Common myeloid progenitor, CD34-positive (primary cell): ENCODE results near the gene NSL1.

Experiments used
- CTCF ChIA-PET: fragments of 350-600 bp; sonication (Branson Sonifier 250); formaldehyde crosslinking; loops from one replicate; lab custom pipeline; 2021; ENCODE audit warnings: antibody characterized with exemption; lab: Charles Lee
- POLR2A ChIA-PET: fragments of 350-600 bp; sonication (Branson Sonifier 250); formaldehyde crosslinking; loops from one replicate; lab custom pipeline; 2021; ENCODE audit warnings: antibody characterized with exemption; lab: Charles Lee
- DNase-seq, 3 donors: peaks; one replicate each; pipeline versions ENCODE4 v3.0.0 to v3.0.0-alpha.2; 2013
- H3K27ac ChIP-seq, 2 experiments: 1 replicate in 1 of 2; 2 replicates in 1 of 2; pipeline ENCODE4 v1.7.0; 2013; ENCODE audit warnings: inconsistent platforms in 2 of 2, low read length in 2 of 2, mild to moderate bottlenecking in 2 of 2, low read depth in 1 of 2, moderate library complexity in 1 of 2; ENCODE audit not compliant: severe bottlenecking in 2 of 2, insufficient read depth in 1 of 2, poor library complexity in 1 of 2
- H3K27me3 ChIP-seq, 5 experiments: replicated peaks in 2 of 5; 1 replicate in 3 of 5; 2 replicates in 2 of 5; pipeline versions ENCODE4 v1.6.1 to v1.7.0; 2013; ENCODE audit warnings: low read length in 4 of 5, mild to moderate bottlenecking in 2 of 5, moderate library complexity in 2 of 5, inconsistent platforms in 1 of 5; ENCODE audit not compliant: insufficient read depth in 5 of 5, control insufficient read depth in 4 of 5
- H3K36me3 ChIP-seq, 4 experiments: 1 replicate in 2 of 4; 2 replicates in 2 of 4; pipeline versions ENCODE4 v1.6.1 to v1.7.0; 2013; ENCODE audit warnings: low read length in 3 of 4, control low read depth in 1 of 4, mild to moderate bottlenecking in 1 of 4; ENCODE audit not compliant: control insufficient read depth in 4 of 4, insufficient read depth in 4 of 4
- H3K4me1 ChIP-seq, 4 experiments: 1 replicate in 3 of 4; 2 replicates in 1 of 4; pipeline versions ENCODE4 v1.6.1 to v1.7.1; 2013; ENCODE audit warnings: low read length in 3 of 4, mild to moderate bottlenecking in 3 of 4, control low read depth in 1 of 4, inconsistent platforms in 1 of 4, moderate library complexity in 1 of 4; ENCODE audit not compliant: control insufficient read depth in 4 of 4, insufficient read depth in 4 of 4; ENCODE audit errors: control extremely low read depth in 1 of 4
- H3K4me3 ChIP-seq, 7 experiments: 1 replicate in 4 of 7; 2 replicates in 3 of 7; pipeline versions ENCODE4 v1.5.1 to v1.7.0; 2013; ENCODE audit warnings: mild to moderate bottlenecking in 7 of 7, low read length in 6 of 7, moderate library complexity in 6 of 7, inconsistent platforms in 2 of 7, low read depth in 2 of 7, control low read depth in 1 of 7; ENCODE audit not compliant: insufficient read depth in 4 of 7, control insufficient read depth in 1 of 7; ENCODE audit errors: extremely low read depth in 1 of 7
- H3K9me3 ChIP-seq, 5 experiments: 1 replicate in 4 of 5; 2 replicates in 1 of 5; pipeline versions ENCODE4 v1.6.1 to v1.7.1; 2013; ENCODE audit warnings: low read length in 4 of 5, mild to moderate bottlenecking in 2 of 5, inconsistent platforms in 1 of 5, low read depth in 1 of 5, moderate library complexity in 1 of 5; ENCODE audit not compliant: control insufficient read depth in 4 of 5, insufficient read depth in 2 of 5; ENCODE audit errors: control extremely low read depth in 1 of 5
- WGBS: methylation state at CpG from one replicate; pipeline ENCODE4 v1.1.5; 2013; ENCODE audit not compliant: insufficient coverage; 5-methylcytosine and 5-hydroxymethylcytosine counted together

NSL1 gene

GRCh38 chr1:212825798-212826452, 34.3 kb upstream of the NSL1 start:
- DNase-seq, result no peak
- ChIA-PET CTCF (interaction anchor here (0.7 to 0.9 kb wide), 3 partner anchors 16 to 140 kb away, joined by 3 read pairs; no protein-coding TSS in a partner anchor), POLR2A (no interaction called here)
- Histone ChIP-seq H3K27me3 (no peaks in the 10 kb centered on the region), H3K9me3 (peaks cover 0 to 28% (median 15%) of the 10 kb centered on the region in 5 experiments), H3K4me3 (no peak overlapping the region), H3K4me1 (peaks cover 0 to under 1% (median 0%) of the 10 kb centered on the region in 4 experiments), H3K27ac (no peak overlapping the region), H3K36me3 (no peaks in the 10 kb centered on the region)
- 100% methylated on average over 6 of the region's 6 CpGs for WGBS

GRCh38 chr1:212824201-212824600, 32.6 kb upstream of the NSL1 start:
- Histone ChIP-seq H3K4me1 (peaks cover 3 to 13% (median 10%) of the 10 kb centered on the region in 4 experiments), H3K36me3 (no peaks in the 10 kb centered on the region), H3K27me3 (no peaks in the 10 kb centered on the region), H3K4me3 (no peak overlapping the region), H3K27ac (no peak overlapping the region), H3K9me3 (peaks cover 0 to 28% (median 15%) of the 10 kb centered on the region in 5 experiments)
- DNase-seq, result no peak
- ChIA-PET POLR2A (interaction anchor here (0.5 kb wide), 1 partner anchor 177 kb away, joined by 5 read pairs; no protein-coding TSS in a partner anchor), CTCF (interaction anchor here (1.0 kb wide), 1 partner anchor 13 kb away, joined by 3 read pairs; no protein-coding TSS in a partner anchor)
- WGBS, result over 99% methylated on average over 15 of the region's 16 CpGs

GRCh38 chr1:212822956-212823355, 31.4 kb upstream of the NSL1 start:
- ChIA-PET CTCF (no interaction called here), POLR2A (no interaction called here)
- H3K27ac ChIP-seq, result no peak overlapping the region
- H3K4me1 ChIP-seq, result peaks cover 3 to 18% (median 14%) of the 10 kb centered on the region in 4 experiments
- H3K4me3 ChIP-seq, result no peak overlapping the region
- no peaks in the 10 kb centered on the region for H3K36me3 ChIP-seq
- WGBS, result 86% methylated on average over 3 of the region's 3 CpGs
- no peaks in the 10 kb centered on the region for H3K27me3 ChIP-seq
- H3K9me3 ChIP-seq, result peaks cover 0 to 28% (median 15%) of the 10 kb centered on the region in 5 experiments
- no peak for DNase-seq

- no peak overlapping the region for H3K27ac ChIP-seq
- POLR2A ChIA-PET, result interaction anchor here (0.6 kb wide), 1 partner anchor 78 kb away, joined by 3 read pairs; no protein-coding TSS in a partner anchor
- WGBS, result no CpG with 5 or more reads among the region's 2 CpGs
- H3K4me3 ChIP-seq, result no peak overlapping the region
- no peak for DNase-seq
- no peaks in the 10 kb centered on the region for H3K36me3 ChIP-seq
- H3K9me3 ChIP-seq, result peaks cover 0 to 22% (median 10%) of the 10 kb centered on the region in 5 experiments
- CTCF ChIA-PET, result interaction anchor here (0.9 to 1.9 kb wide), 4 partner anchors 8 to 174 kb away, joined by 3 to 7 read pairs (median 4); no protein-coding TSS in a partner anchor
- H3K4me1 ChIP-seq, result peaks cover 3 to 18% (median 14%) of the 10 kb centered on the region in 4 experiments
- H3K27me3 ChIP-seq, result no peaks in the 10 kb centered on the region
Measured at GRCh38 chr1:212820969-212821368, 29.4 kb upstream of the NSL1 start.

- peak; percentile 39 to 59 (median 57) for DNase-seq
- H3K36me3 ChIP-seq, result peaks cover 0 to 3% (median 0%) of the 10 kb centered on the region in 4 experiments
- WGBS, result 0% methylated on average over 3 of the region's 5 CpGs
- H3K27me3 ChIP-seq, result no peaks in the 10 kb centered on the region
- H3K4me1 ChIP-seq, result peaks cover 3 to 18% (median 14%) of the 10 kb centered on the region in 4 experiments
- CTCF ChIA-PET, result interaction anchor here (1.0 to 1.9 kb wide), 4 partner anchors 9 to 175 kb away, joined by 3 to 7 read pairs (median 3); no protein-coding TSS in a partner anchor
- H3K9me3 ChIP-seq, result peaks cover 0 to 10% (median under 1%) of the 10 kb centered on the region in 5 experiments
- POLR2A ChIA-PET, result interaction anchor here (0.6 to 0.9 kb wide), 3 partner anchors 38 to 133 kb away, joined by 3 read pairs; no protein-coding TSS in a partner anchor
- H3K4me3 ChIP-seq, result peak overlapping the region in 5 of 7 experiments; percentile 20 to 72 (median 60)
- peak overlapping the region; percentile 74 to 79 for H3K27ac ChIP-seq
Measured at GRCh38 chr1:212819726-212820125, 28.1 kb upstream of the NSL1 start.

GRCh38 chr1:212816567-212817278, 25.1 kb upstream of the NSL1 start:
- no peaks in the 10 kb centered on the region for H3K27me3 ChIP-seq
- no peak overlapping the region for H3K4me3 ChIP-seq
- CTCF ChIA-PET, result interaction anchor here (1.4 kb wide), 1 partner anchor 174 kb away, joined by 3 read pairs; no protein-coding TSS in a partner anchor

More at GRCh38 chr1:212816567-212817278, 25.1 kb upstream of the NSL1 start:
- Histone ChIP-seq H3K27ac (no peak overlapping the region), H3K36me3 (peaks cover 0 to 6% (median 0%) of the 10 kb centered on the region in 4 experiments), H3K4me1 (peaks cover 3 to 18% (median 14%) of the 10 kb centered on the region in 4 experiments), H3K9me3 (no peaks in the 10 kb centered on the region)
- 100% methylated on average over 1 of the region's 3 CpGs for WGBS
- POLR2A ChIA-PET, result no interaction called here
- DNase-seq, result no peak
